Astrocyte of the spinal cord (primary cell): ENCODE data around the gene DCDC1.

ENCODE experiments used
- DNase-seq: peaks from one replicate; pipeline ENCODE4 v3.0.0; 2011; ENCODE audit warnings: low read depth, low spot score
- H3K4me3 ChIP-seq: 2 replicates; pipeline ENCODE4 v1.5.1; 2011; ENCODE audit warnings: low read depth, mild to moderate bottlenecking, low read length, moderate library complexity
- in situ Hi-C: cut with HindIII; loops from 2 replicates; pipeline ENCODE4 v1.10.0; 2017; ENCODE audit warnings: low sequenced_read_pairs
- TF ChIP-seq, protein P1 (sequence below): IDR thresholded peaks from 2 replicates; pipeline ENCODE4 v1.5.1; 2012; ENCODE audit warnings: low read depth, mild to moderate bottlenecking, low read length, inconsistent platforms

DCDC1 gene

GRCh38 chr11:31218847-31219246, 150.7 kb downstream of the DCDC1 start:
- TF ChIP-seq, protein P1, sequence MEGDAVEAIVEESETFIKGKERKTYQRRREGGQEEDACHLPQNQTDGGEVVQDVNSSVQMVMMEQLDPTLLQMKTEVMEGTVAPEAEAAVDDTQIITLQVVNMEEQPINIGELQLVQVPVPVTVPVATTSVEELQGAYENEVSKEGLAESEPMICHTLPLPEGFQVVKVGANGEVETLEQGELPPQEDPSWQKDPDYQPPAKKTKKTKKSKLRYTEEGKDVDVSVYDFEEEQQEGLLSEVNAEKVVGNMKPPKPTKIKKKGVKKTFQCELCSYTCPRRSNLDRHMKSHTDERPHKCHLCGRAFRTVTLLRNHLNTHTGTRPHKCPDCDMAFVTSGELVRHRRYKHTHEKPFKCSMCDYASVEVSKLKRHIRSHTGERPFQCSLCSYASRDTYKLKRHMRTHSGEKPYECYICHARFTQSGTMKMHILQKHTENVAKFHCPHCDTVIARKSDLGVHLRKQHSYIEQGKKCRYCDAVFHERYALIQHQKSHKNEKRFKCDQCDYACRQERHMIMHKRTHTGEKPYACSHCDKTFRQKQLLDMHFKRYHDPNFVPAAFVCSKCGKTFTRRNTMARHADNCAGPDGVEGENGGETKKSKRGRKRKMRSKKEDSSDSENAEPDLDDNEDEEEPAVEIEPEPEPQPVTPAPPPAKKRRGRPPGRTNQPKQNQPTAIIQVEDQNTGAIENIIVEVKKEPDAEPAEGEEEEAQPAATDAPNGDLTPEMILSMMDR = no peak
- no peak for DNase-seq
- no peak overlapping the region for H3K4me3 ChIP-seq
- in situ Hi-C loops = no loop called here

GRCh38 chr11:31214372-31214771, 155.2 kb downstream of the DCDC1 start:
- DNase-seq = no peak
- in situ Hi-C loops = no loop called here
- H3K4me3 ChIP-seq = no peak overlapping the region
- TF ChIP-seq, protein P1 = no peak

- no peak overlapping the region for H3K4me3 ChIP-seq
- no peak for DNase-seq
- TF ChIP-seq, protein P1 = no peak
- in situ Hi-C loops = no loop called here
These were observed 170.2 kb downstream of the DCDC1 start for GRCh38 chr11:31199378-31199777.

DNA sequence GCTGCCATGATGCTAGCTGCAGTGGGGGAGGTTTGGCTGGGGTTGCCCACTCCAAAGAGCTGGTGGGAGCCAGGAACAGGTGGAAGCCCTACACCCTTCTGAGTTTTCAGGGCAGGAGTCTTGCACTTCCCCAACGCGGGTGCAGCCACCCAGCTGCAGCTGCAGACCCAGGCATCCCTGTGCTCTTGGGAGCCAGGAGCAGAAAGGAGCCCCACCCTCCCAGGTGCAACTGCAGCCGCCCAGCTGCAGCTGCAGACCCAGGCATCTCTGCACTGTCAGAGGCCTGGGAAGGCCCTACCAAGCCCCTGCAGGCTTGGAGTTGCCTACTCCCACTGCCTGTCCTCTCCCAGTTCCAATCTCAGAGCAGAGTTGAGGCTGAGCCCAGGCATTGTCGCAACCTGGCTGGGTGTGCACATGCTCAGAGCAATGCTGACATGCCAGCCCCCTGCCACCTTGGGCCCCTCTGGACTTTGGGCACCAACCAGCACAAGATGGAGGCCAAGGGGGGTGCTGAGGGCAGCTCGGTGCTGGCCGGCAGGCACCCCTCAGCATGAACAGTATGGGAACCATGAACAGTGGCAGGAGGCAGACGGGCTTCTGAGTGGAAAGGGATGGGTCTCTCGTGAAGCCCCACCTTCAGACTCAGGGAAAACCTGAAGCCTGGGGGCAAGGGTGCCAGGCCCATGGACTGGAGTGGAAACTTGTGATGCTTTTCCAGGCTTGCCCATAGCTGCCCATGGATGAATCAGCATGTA, 195.4 kb downstream of the DCDC1 start:
- DNase-seq = no peak
- H3K4me3 ChIP-seq = no peak overlapping the region
- in situ Hi-C loops = no loop called here
- TF ChIP-seq, protein P1 = no peak

DNA sequence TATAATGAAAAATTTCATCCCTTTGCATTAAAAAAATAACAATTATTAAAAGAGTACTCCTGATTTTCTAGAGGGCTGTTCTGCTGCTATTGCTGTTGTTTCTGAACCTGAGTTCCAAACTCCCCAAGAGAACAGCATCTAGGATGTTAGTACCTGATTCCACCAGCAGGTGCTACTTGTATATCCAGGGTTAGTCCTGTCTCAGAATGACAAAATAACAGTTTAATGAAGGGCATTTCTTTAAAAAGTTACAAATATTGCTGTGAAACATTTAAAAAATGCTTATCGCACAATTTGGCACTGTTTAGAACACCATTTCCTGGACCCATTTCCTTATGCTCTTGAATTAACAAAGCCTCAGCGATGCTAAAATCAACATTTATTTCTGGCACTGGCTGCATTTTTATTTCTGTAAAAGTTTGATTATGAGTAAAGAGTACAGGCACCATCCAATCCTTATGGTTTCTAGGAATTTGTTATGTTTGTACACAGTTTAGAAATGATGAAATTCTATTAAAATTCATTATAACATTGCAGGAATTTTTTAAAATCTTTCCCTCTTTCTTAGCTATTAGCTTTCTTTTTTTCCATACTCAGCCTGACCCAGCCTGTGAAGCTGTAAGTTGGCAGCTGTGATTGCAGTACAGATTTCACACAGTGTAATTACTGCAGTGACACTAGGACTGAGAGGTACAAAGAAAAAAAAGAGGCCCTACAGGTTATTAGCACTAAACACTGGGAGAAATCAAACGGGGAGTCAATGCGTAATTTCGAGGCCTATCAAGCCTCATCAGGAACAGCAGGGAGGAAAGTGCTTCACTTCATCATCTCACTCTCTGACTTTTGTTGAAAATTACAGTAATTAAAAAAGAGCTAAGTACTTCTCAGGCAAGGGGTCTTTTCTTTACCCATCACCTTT, 208.8 kb downstream of the DCDC1 start:
- TF ChIP-seq, protein P1 = peak; percentile 41
- H3K4me3 ChIP-seq = no peak overlapping the region
- in situ Hi-C loops = no loop called here
- no peak for DNase-seq

DNA sequence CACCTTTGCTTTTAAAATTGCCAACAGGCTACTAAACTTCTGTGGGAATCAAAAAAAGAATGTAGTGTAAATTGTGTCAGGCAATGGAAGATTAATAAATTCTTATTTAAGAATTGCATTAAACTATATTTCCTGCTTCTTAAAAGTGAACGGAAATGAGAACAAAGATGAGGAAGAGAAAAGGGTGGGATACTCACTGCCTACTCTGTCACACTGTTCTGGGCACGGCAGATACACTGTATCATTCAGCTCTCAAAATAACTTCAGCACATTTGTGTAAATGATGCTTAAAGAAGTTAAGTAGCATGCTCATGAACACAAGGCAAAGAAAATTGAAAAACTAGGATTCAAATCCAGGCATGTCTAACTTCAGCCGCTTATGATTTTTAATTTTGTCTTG, 218.7 kb downstream of the DCDC1 start:
- in situ Hi-C loops = no loop called here
- TF ChIP-seq, protein P1 = no peak

More for the DNA sequence above, 218.7 kb downstream of the DCDC1 start:
- DNase-seq = no peak
- H3K4me3 ChIP-seq = no peak overlapping the region
